Osteocyte (in vitro differentiated cells): ENCODE data around the gene PITPNM3. TPM values are rescaled to one million over a fixed set of nuclear protein-coding genes. Genes with fewer than 3 reads are reported as not detected.
A peak's percentile ranks its signal among the peaks of the same experiment; 100 is the strongest.

Source experiments
- DNase-seq: peaks from one replicate; pipeline ENCODE4 v3.0.0; 2021; ENCODE audit warnings: mixed read lengths; ENCODE audit not compliant: unreplicated experiment; ENCODE audit errors: extremely low spot score
- H3K27ac Mint-ChIP-seq: one replicate; pipeline ENCODE4 v1.8.0; 2021; ENCODE audit warnings: mild to moderate bottlenecking, mixed read lengths; ENCODE audit not compliant: unreplicated experiment
- H3K27me3 Mint-ChIP-seq: one replicate; pipeline ENCODE4 v1.8.0; 2021; ENCODE audit warnings: mixed read lengths; ENCODE audit not compliant: unreplicated experiment
- H3K36me3 Mint-ChIP-seq: one replicate; pipeline ENCODE4 v1.8.0; 2021; ENCODE audit warnings: mixed read lengths; ENCODE audit not compliant: unreplicated experiment
- H3K4me1 Mint-ChIP-seq: one replicate; pipeline ENCODE4 v1.8.0; 2021; ENCODE audit warnings: mixed read lengths; ENCODE audit not compliant: unreplicated experiment
- H3K4me3 Mint-ChIP-seq: one replicate; pipeline ENCODE4 v1.8.0; 2021; ENCODE audit warnings: mild to moderate bottlenecking, moderate library complexity, mixed read lengths; ENCODE audit not compliant: unreplicated experiment
- H3K9me3 Mint-ChIP-seq: one replicate; pipeline ENCODE4 v1.8.0; 2021; ENCODE audit warnings: mixed read lengths; ENCODE audit not compliant: unreplicated experiment
- CTCF ChIP-seq: fragments of 200-600 bp; sonication (generic); IDR thresholded peaks from 2 replicates; pipeline ENCODE4 v1.5.0; 2021; ENCODE audit warnings: antibody characterized with exemption, mild to moderate bottlenecking, moderate library complexity
- total RNA-seq: library from RNA; stranded (reverse); gene quantifications from 2 replicates; pipeline ENCODE4 v1.2.1, GENCODE V29; 2021

Gene PITPNM3
- total RNA-seq, 1 donor from 2014 or later: 0.94 TPM

- H3K4me3 Mint-ChIP-seq: no peak within 1 kb of the TSS
- no peaks in the 10 kb centered on the region for H3K4me1 Mint-ChIP-seq
- no peak for DNase-seq
- peaks cover 26% of the 10 kb centered on the region for H3K27me3 Mint-ChIP-seq
- no peak for TF ChIP-seq CTCF
- H3K9me3 Mint-ChIP-seq: peaks cover 3% of the 10 kb centered on the region
- no peaks in the 10 kb centered on the region for H3K36me3 Mint-ChIP-seq
- no peak within 1 kb of the TSS for H3K27ac Mint-ChIP-seq
Observed at GRCh38 chr17:6435051-6435450, 121.3 kb downstream of the PITPNM3 start, which contains the start of gene AIPL1. AIPL1 (minus strand) TSS chr17:6435121; CDS start chr17:6435104, 17 bp downstream.

- Mint-ChIP-seq H3K27me3 (no peaks in the 10 kb centered on the region), H3K27ac (no peak overlapping the region), H3K4me1 (peaks cover 5% of the 10 kb centered on the region), H3K9me3 (peaks cover 3% of the 10 kb centered on the region), H3K36me3 (no peaks in the 10 kb centered on the region), H3K4me3 (no peak overlapping the region)
- DNase-seq: no peak
- TF ChIP-seq CTCF: peak; percentile 27
Observed at GRCh38 chr17:6430769-6431168, 125.6 kb downstream of the PITPNM3 start.

GRCh38 chr17:6429266-6429665 lies 127.1 kb downstream of the PITPNM3 start:
- no peak for DNase-seq
- peaks cover 5% of the 10 kb centered on the region for H3K4me1 Mint-ChIP-seq

GRCh38 chr17:6428207-6428965 lies 128.0 kb downstream of the PITPNM3 start:
- no peak for DNase-seq
- H3K27me3 Mint-ChIP-seq: peaks cover 4% of the 10 kb centered on the region
- H3K9me3 Mint-ChIP-seq: peaks cover 3% of the 10 kb centered on the region
- H3K4me3 Mint-ChIP-seq: no peak overlapping the region
- H3K27ac Mint-ChIP-seq: no peak overlapping the region
- H3K4me1 Mint-ChIP-seq: peaks cover 5% of the 10 kb centered on the region
- TF ChIP-seq CTCF: no peak
- H3K36me3 Mint-ChIP-seq: no peaks in the 10 kb centered on the region

More at GRCh38 chr17:6429266-6429665, 127.1 kb downstream of the PITPNM3 start:
- Mint-ChIP-seq H3K27me3 (no peaks in the 10 kb centered on the region), H3K9me3 (peaks cover 3% of the 10 kb centered on the region), H3K4me3 (no peak overlapping the region), H3K36me3 (no peaks in the 10 kb centered on the region), H3K27ac (no peak overlapping the region)
- no peak for TF ChIP-seq CTCF

- Mint-ChIP-seq H3K36me3 (no peaks in the 10 kb centered on the region), H3K9me3 (peaks cover 3% of the 10 kb centered on the region), H3K27ac (no peak overlapping the region), H3K4me3 (no peak overlapping the region), H3K27me3 (peaks cover 4% of the 10 kb centered on the region), H3K4me1 (peaks cover 5% of the 10 kb centered on the region)
- no peak for DNase-seq
- TF ChIP-seq CTCF: peak; percentile 16
Observed at GRCh38 chr17:6427279-6427781, 129.0 kb downstream of the PITPNM3 start.
